ENCODE results near the gene PIMREG.

The PIMREG gene

DNA sequence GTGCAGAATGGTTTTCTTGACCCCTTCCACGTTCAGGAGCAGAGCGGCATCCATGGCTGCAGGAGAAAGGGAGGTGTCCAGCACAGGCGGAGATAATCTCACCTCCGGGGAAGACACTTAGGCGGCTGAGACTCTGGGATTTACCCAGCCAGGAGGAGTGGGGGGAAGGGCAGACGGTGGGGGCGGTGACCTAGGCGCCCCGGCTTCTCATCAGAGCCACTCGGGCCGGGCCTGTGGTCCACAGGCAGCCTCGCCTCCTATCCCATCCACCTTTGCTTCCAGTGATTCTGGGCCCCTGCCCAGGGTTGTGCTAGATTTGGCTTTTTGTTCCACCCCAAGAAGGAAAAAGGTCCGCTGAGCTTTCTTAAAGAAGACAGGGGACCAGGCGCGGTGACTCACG lies 9.2 kb upstream of the PIMREG start, which contains the start of gene AIPL1:
TSS of gene AIPL1 (minus strand) at position 71 of the 400 bp plus-strand sequence. CDS start at position 54, 17 bp downstream.
- in situ Hi-C loops (cut with HindIII; ENCODE audit: low pct_ligation_motif_present, low pct_unique_long_range_greater_than_20kb, low sequenced_read_pairs): no loop called here
- DNase-seq: no peak

DNA sequence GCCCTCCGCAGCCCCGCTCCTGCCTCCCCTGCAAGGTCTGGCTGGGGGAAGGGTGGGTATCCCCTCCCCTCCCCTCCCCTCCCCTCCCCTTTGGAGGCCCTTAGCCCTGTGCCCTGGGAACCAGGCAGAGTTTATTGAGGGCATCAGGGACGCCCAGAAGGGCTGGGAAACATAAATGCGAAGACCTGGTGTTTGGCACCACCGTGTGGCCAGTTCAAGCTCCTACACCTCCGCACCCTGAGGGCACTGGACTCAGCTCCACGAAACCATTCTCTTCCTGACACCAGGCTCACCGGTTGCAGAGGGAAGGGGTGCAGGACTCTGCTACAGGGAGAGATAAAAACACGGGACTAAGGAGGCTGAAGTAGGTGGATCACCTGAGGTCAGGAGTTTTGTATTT lies 8.3 kb upstream of the PIMREG start:
- in situ Hi-C loops (cut with HindIII; ENCODE audit: low pct_ligation_motif_present, low pct_unique_long_range_greater_than_20kb, low sequenced_read_pairs): no loop called here
- DNase-seq: peak; percentile 70

DNA sequence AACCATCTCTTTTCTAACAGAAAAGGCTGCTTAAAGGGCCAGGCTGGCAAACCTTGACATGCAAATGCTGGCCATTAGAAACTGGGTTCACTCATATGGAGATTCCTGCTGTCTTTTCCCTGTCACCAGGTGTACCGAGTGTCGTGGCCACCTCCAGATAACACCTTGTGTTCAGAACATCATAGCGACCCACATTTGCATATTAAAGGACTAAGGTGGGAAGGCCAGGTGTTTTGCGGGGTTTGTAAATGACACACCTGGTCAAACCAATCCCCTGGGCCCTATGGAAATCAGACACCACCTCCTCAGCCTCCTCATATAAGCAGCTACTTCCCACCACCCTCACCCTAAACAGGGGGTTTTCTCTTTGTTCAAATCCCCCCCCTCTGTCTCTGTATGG lies 6.8 kb upstream of the PIMREG start:
- in situ Hi-C loops (cut with HindIII; ENCODE audit: low pct_ligation_motif_present, low pct_unique_long_range_greater_than_20kb, low sequenced_read_pairs): no loop called here
- no peak for DNase-seq

DNA sequence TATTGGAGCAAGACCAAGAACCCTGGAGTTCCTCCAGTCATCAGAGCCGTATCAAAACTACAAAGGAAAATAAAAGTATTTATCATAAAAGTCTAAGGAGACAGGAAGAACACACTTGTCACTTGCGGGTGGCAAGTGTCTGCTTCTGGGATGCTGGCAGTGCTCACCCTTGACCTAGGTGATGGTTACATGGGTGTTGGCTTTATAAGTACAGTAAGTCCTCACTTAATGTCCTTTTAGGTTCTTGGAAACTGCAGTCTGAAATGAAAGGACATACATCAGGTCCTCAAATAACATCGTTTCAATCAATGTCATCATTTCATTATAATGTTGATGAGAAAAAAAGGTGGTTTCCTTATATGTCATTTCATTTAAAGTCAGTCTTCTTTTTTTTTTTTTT lies 6.3 kb upstream of the PIMREG start:
- no peak for DNase-seq
- in situ Hi-C loops (cut with HindIII; ENCODE audit: low pct_ligation_motif_present, low pct_unique_long_range_greater_than_20kb, low sequenced_read_pairs): no loop called here

- in situ Hi-C loops (cut with HindIII; ENCODE audit: low pct_ligation_motif_present, low pct_unique_long_range_greater_than_20kb, low sequenced_read_pairs): no loop called here
- DNase-seq: no peak
Measured at GRCh38 chr17:6439951-6440350, 4.3 kb upstream of the PIMREG start.

GRCh38 chr17:6442775-6443174 lies 1.5 kb upstream of the PIMREG start:
- DNase-seq: no peak
- in situ Hi-C loops (cut with HindIII; ENCODE audit: low pct_ligation_motif_present, low pct_unique_long_range_greater_than_20kb, low sequenced_read_pairs): no loop called here

DNA sequence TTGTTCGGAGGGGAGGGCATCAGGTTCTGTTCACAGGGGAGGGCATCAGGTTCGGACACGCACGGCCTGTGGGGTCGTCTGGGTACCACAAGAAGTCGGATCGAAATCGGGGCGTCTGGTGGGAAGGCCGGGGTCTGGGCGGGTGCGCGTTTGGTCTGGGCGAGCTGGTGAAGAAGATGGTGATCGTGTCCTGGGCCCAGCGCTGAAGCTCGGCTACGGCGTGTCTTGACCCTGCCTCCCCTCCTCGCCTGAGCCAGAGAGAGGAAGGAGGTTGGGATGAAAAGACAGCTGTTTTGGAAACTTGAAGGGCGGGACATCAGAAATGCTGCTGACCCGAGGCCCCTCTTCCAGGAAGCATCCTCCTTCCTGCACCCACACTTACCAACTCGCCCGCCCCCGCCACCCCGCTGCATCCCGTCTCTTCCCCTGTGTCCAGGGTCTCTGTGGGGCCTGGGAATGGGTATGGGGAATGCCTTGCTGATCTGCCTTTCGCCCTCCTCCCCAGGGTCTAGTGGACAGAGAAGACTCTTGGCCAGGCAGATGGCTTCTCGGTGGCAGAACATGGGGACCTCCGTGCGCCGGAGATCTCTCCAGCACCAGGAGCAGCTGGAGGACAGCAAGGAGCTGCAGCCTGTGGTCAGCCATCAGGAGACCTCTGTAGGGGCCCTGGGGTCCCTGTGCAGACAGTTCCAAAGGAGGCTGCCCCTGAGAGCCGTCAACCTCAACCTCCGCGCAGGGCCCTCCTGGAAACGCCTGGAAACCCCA lies 498 bp downstream of the PIMREG start:
- in situ Hi-C loops (cut with HindIII; ENCODE audit: low pct_ligation_motif_present, low pct_unique_long_range_greater_than_20kb, low sequenced_read_pairs): no loop called here
- DNase-seq: no peak

- in situ Hi-C loops (cut with HindIII; ENCODE audit: low pct_ligation_motif_present, low pct_unique_long_range_greater_than_20kb, low sequenced_read_pairs): no loop called here
- DNase-seq: no peak
Measured at GRCh38 chr17:6446516-6447100, 2.4 kb downstream of the PIMREG start.

GRCh38 chr17:6448473-6448872 lies 4.2 kb downstream of the PIMREG start:
- DNase-seq: no peak
- in situ Hi-C loops (cut with HindIII; ENCODE audit: low pct_ligation_motif_present, low pct_unique_long_range_greater_than_20kb, low sequenced_read_pairs): no loop called here

GRCh38 chr17:6449307-6449706 lies 5.1 kb downstream of the PIMREG start:
- no peak for DNase-seq
- in situ Hi-C loops (cut with HindIII; ENCODE audit: low pct_ligation_motif_present, low pct_unique_long_range_greater_than_20kb, low sequenced_read_pairs): no loop called here

DNA sequence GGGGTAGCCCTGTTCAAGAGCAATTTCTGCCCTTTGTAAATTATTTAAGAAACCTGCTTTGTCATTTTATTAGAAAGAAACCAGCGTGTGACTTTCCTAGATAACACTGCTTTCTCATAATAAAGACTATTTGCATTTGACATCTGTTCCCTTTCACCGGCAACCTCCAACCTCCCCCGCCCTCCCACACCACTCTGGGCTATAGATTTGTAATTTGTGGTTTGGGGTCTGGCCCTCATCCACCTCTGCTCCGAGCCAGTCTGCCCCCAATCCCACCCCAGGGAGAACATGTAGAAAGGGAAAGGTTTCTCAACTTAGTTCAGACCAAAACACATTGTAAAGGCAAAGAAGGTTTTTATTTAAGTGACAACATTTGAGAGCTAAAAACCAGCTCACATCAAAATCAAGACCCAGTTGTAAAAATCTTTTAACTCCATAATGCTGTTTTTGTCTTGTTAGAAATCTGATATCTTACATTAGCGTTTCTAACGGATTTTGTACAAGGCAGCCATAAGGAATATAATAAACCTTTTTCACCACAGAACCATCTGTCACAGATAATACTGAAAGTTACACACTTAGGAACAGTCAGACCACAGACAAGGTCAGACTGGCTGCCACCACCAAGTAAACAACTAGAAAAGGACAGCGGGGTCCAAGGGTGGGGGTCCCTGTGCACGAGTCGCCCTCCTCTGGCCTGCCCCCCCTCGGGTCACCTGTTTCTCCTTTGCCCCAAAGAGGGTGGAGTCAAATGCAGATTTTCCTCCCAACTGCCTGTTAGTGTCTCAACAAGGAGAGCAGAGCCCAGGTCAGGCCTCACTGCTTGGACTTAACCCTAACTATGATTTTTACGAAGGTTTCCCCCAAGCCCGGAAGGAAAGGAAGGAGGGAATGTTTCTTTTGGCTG lies 6.9 kb downstream of the PIMREG start:
- DNase-seq: no peak
- in situ Hi-C loops (cut with HindIII; ENCODE audit: low pct_ligation_motif_present, low pct_unique_long_range_greater_than_20kb, low sequenced_read_pairs): no loop called here

DNA sequence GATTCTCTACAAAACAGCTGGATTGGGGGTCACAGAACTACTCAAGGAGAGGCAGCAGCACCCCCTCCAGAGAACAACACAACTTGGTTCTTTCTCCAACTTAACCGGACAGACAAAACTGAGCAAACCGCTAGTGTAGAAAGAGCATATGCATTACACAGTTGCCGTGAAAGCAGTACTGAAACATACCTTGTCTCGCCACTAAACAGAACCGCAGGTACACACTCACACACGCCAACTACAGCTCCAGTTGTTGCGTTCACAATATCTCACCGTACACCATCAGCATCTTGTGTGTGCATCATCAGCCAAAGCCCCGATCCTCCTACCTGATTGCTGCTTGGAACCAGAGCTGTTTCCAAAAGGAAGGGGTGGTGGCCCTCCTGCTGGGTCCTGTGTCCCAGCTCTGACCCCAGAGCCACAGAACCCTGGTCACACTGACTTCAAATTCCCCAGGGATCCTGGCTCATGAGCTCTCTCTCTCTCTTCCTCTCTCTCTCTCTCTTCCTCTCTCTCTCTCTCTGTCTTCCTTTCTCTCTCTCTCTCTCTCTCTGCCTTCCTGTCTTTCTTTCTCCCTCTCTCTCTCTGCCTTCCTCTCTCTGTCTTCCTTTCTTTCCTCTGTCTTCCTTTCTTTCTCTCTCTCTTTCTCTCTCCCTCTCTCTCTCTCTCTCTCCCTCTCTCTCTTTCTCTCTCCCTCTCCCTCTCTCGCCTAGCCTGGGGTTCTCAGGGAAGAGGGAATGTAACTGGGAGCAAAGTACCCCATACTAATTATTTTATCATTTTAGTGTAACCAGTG lies 8.4 kb downstream of the PIMREG start:
- DNase-seq: no peak

DNA sequence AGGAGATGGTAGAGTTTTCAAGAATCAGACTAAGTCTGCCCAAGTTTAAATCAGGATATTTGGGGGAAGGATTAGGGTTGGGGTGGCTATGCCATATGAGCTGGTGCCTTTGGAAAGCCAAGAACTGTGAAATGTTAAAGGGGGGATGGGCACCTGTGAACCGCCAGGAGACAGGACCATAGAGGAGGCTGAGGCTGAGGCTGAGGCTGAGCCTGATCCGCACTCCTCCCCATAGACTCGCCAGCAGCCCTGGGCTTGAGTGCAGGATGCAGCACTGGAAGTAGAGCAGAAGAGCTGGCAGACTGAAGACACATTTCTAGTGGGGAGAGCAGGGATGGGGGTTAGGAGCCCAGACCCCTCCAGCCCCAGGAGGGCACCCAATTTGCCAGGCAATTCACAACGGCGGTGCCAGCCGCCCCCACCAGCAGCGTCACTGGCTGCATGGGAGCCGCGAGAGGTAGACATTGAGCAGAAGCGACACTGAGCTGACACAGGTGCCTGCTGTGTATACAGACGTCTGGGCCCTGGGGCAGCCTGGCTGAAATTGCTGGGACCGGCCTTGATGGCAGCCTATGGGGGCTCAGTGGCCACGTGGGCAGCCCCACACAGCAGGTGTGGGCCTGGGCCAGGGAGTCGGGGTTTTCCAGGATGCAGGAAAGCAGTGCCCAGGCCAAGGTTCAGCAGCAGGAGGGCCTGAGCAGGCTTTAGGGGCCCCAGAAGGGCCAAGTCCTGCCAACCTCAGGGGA lies 9.2 kb downstream of the PIMREG start:
- DNase-seq: no peak
- in situ Hi-C loops (cut with HindIII; ENCODE audit: low pct_ligation_motif_present, low pct_unique_long_range_greater_than_20kb, low sequenced_read_pairs): no loop called here

More for the DNA sequence above, 8.4 kb downstream of the PIMREG start:
- in situ Hi-C loops (cut with HindIII; ENCODE audit: low pct_ligation_motif_present, low pct_unique_long_range_greater_than_20kb, low sequenced_read_pairs): no loop called here

- no peak for DNase-seq
- in situ Hi-C loops (cut with HindIII; ENCODE audit: low pct_ligation_motif_present, low pct_unique_long_range_greater_than_20kb, low sequenced_read_pairs): no loop called here
Measured at GRCh38 chr17:6454495-6455320, 10.5 kb downstream of the PIMREG start.

DNA sequence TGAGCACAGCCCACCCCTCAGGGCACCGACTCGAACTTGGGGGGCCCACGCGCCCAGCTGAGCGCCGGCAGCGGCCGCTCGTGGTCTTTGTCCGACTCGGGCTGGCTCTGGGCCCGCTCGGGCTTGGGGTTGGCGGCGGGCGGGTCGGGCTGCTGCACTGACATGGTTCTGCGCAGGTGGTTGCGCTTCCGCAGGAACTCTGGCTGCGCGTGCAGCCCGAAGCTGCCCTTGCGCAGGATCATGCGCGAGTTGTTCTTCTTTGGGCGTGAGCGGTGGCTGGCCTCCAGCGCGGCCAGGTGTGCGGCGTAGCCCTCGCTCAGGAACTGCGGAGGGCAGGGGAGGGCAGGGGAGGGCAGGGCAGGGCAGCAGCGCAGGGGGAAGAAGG lies 11.1 kb downstream of the PIMREG start:
- DNase-seq: no peak
- in situ Hi-C loops (cut with HindIII; ENCODE audit: low pct_ligation_motif_present, low pct_unique_long_range_greater_than_20kb, low sequenced_read_pairs): no loop called here

DNA sequence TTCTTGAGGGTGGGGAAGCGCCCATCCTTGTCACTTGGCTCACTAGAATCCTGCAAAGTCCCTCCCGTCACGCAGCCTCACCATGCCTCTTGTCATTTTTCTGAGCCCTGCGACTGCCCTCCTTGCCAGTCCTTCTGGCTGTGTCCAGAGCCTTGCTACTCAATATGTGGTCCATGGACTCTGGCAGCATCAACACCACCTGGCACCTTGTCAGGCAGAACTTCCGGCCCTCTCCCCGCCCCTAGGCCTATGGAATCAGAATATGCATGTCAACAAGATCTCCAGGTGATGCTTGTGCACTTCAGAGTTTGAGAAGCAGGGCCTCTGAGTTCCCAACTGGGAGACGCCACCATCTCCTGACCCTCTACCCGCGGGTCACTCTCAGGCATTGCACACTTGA lies 12.1 kb downstream of the PIMREG start:
- in situ Hi-C loops (cut with HindIII; ENCODE audit: low pct_ligation_motif_present, low pct_unique_long_range_greater_than_20kb, low sequenced_read_pairs): no loop called here
- no peak for DNase-seq

All from ACHN (cell line).